Sigmoid colon (tissue), 4 donors: ENCODE data around the gene SPACA7.
"Not testable (repeated sequence)": the region's sequence is repeated elsewhere in the genome, so short reads cannot be mapped to it uniquely, and the experiment has no call there.

Source experiments
- CTCF ChIP-seq, 4 experiments: fragments of 450-650 bp in 3 of 4; fragments of 200-600 bp in 1 of 4; IDR thresholded peaks; one replicate each; pipeline ENCODE4 v1.5.1; 2016 to 2019; ENCODE audit warnings: antibody characterized with exemption in 4 of 4, mild to moderate bottlenecking in 3 of 4, moderate library complexity in 2 of 4
- EP300 ChIP-seq, 4 donors: sonication (generic); formaldehyde crosslinking; IDR thresholded peaks; one replicate each; pipeline ENCODE4 v1.6.1; 2017; ENCODE audit warnings: antibody characterized with exemption in 4 of 4
- POLR2A ChIP-seq, 2 donors: fragments of 450-650 bp; IDR thresholded peaks; one replicate each; pipeline ENCODE4 v1.6.1; 2016; ENCODE audit warnings: antibody characterized with exemption in 2 of 2, mild to moderate bottlenecking in 2 of 2, moderate library complexity in 2 of 2

- TF ChIP-seq CTCF, POLR2A, EP300 (IDR thresholded peaks at IDR 0.05): not testable (repeated sequence)
Observed at GRCh38 chr13:112398347-112398746, 22.2 kb downstream of the SPACA7 start.
